ENCODE measurements around the gene CEP135.
A peak's percentile ranks its signal among the peaks of the same experiment; 100 is the strongest.

The CEP135 gene

GRCh38 chr4:56077676-56078075 lies 128.9 kb downstream of the CEP135 start:
- Histone ChIP-seq H2BK120ac (ENCODE audit: low read depth, low read length) (no peak overlapping the region), H3K27me3 (ENCODE audit: control insufficient read depth in 1 of 2, insufficient read depth in 1 of 2, low read length in 2 of 2) (no peaks in the 10 kb centered on the region), H2BK15ac (ENCODE audit: low read depth, poor library complexity, severe bottlenecking) (no peak overlapping the region), H2AFZ (ENCODE audit: low read depth, low read length) (no peak overlapping the region), H3K18ac (ENCODE audit: low read depth in 1 of 2, low read length in 2 of 2) (no peak overlapping the region), H3K9me3 (ENCODE audit: control insufficient read depth, low read length) (peaks cover 9% of the 10 kb centered on the region), H2BK12ac (ENCODE audit: low read length in 2 of 2) (no peak overlapping the region), H3K9ac (ENCODE audit: low read length) (no peak overlapping the region), H3K23ac (ENCODE audit: low read length in 2 of 2) (no peak overlapping the region), H3K79me1 (replicated peaks; ENCODE audit: low read length, poor library complexity, severe bottlenecking) (peaks cover 17% of the 10 kb centered on the region), H2AK5ac (ENCODE audit: low read length, severe bottlenecking) (no peak overlapping the region), H3K4me1 (ENCODE audit: control insufficient read depth, insufficient read depth, low read depth, low read length) (no peaks in the 10 kb centered on the region), H3K4me3 (ENCODE audit: insufficient read depth in 1 of 2, low read depth in 1 of 2, low read length in 2 of 2) (no peak overlapping the region), H3K27ac (ENCODE audit: low read length, poor library complexity, severe bottlenecking) (no peak overlapping the region), H3K14ac (ENCODE audit: low read length in 2 of 2) (no peak overlapping the region), H3K4me2 (ENCODE audit: low read length, poor library complexity, severe bottlenecking) (no peak overlapping the region), H3K4ac (ENCODE audit: low read depth in 1 of 2, low read length in 2 of 2) (no peak overlapping the region), H4K91ac (ENCODE audit: low read length) (no peak overlapping the region), H2BK5ac (ENCODE audit: low read depth, low read length, poor library complexity, severe bottlenecking) (no peak overlapping the region), H4K8ac (ENCODE audit: low read length) (no peak overlapping the region), H3K36me3 (ENCODE audit: control insufficient read depth in 1 of 2, insufficient read depth in 2 of 2, low read depth in 1 of 2, low read length in 2 of 2) (no peaks in the 10 kb centered on the region)
- 100% methylated on average over 1 of the region's 2 CpGs for whole genome bisulfite sequencing
- DNase-seq = peak; percentile 6

- WGBS = 54% methylated on average over 3 of the region's 4 CpGs
- H2BK5ac ChIP-seq (ENCODE audit: low read depth, low read length, poor library complexity, severe bottlenecking) = no peak overlapping the region
Measured at GRCh38 chr4:56078866-56079265, 130.1 kb downstream of the CEP135 start.

GRCh38 chr4:56080384-56080783 lies 131.6 kb downstream of the CEP135 start:
- Histone ChIP-seq H2BK120ac (ENCODE audit: low read depth, low read length) (no peak overlapping the region), H4K91ac (ENCODE audit: low read length) (no peak overlapping the region), H3K36me3 (ENCODE audit: control insufficient read depth in 1 of 2, insufficient read depth in 2 of 2, low read depth in 1 of 2, low read length in 2 of 2) (no peaks in the 10 kb centered on the region), H3K4me1 (ENCODE audit: control insufficient read depth, insufficient read depth, low read depth, low read length) (no peaks in the 10 kb centered on the region), H3K27ac (ENCODE audit: low read length, poor library complexity, severe bottlenecking) (no peak overlapping the region), H2BK12ac (ENCODE audit: low read length in 2 of 2) (no peak overlapping the region), H3K14ac (ENCODE audit: low read length in 2 of 2) (no peak overlapping the region), H3K9ac (ENCODE audit: low read length) (no peak overlapping the region), H3K4me2 (ENCODE audit: low read length, poor library complexity, severe bottlenecking) (no peak overlapping the region), H4K8ac (ENCODE audit: low read length) (no peak overlapping the region), H2BK5ac (ENCODE audit: low read depth, low read length, poor library complexity, severe bottlenecking) (no peak overlapping the region), H3K27me3 (ENCODE audit: control insufficient read depth in 1 of 2, insufficient read depth in 1 of 2, low read length in 2 of 2) (no peaks in the 10 kb centered on the region), H3K79me1 (replicated peaks; ENCODE audit: low read length, poor library complexity, severe bottlenecking) (peaks cover 19% of the 10 kb centered on the region), H3K4me3 (ENCODE audit: insufficient read depth in 1 of 2, low read depth in 1 of 2, low read length in 2 of 2) (no peak overlapping the region), H3K18ac (ENCODE audit: low read depth in 1 of 2, low read length in 2 of 2) (no peak overlapping the region), H2BK15ac (ENCODE audit: low read depth, poor library complexity, severe bottlenecking) (no peak overlapping the region), H2AK5ac (ENCODE audit: low read length, severe bottlenecking) (no peak overlapping the region), H3K4ac (ENCODE audit: low read depth in 1 of 2, low read length in 2 of 2) (no peak overlapping the region), H3K9me3 (ENCODE audit: control insufficient read depth, low read length) (peaks cover 9% of the 10 kb centered on the region), H3K23ac (ENCODE audit: low read length in 2 of 2) (no peak overlapping the region), H2AFZ (ENCODE audit: low read depth, low read length) (no peak overlapping the region)
- DNase-seq = peak; percentile 6
- 63% methylated on average over 4 of the region's 4 CpGs for WGBS

More at GRCh38 chr4:56078866-56079265, 130.1 kb downstream of the CEP135 start:
- Histone ChIP-seq H3K4ac (ENCODE audit: low read depth in 1 of 2, low read length in 2 of 2) (no peak overlapping the region), H3K4me1 (ENCODE audit: control insufficient read depth, insufficient read depth, low read depth, low read length) (no peaks in the 10 kb centered on the region), H3K36me3 (ENCODE audit: control insufficient read depth in 1 of 2, insufficient read depth in 2 of 2, low read depth in 1 of 2, low read length in 2 of 2) (no peaks in the 10 kb centered on the region), H2BK120ac (ENCODE audit: low read depth, low read length) (no peak overlapping the region), H4K91ac (ENCODE audit: low read length) (no peak overlapping the region), H3K79me1 (replicated peaks; ENCODE audit: low read length, poor library complexity, severe bottlenecking) (peaks cover 17% of the 10 kb centered on the region), H3K4me2 (ENCODE audit: low read length, poor library complexity, severe bottlenecking) (no peak overlapping the region), H4K8ac (ENCODE audit: low read length) (no peak overlapping the region), H3K9ac (ENCODE audit: low read length) (no peak overlapping the region), H3K23ac (ENCODE audit: low read length in 2 of 2) (peak overlapping the region in 1 of 2 experiments; percentile 14), H2AK5ac (ENCODE audit: low read length, severe bottlenecking) (no peak overlapping the region), H3K9me3 (ENCODE audit: control insufficient read depth, low read length) (peaks cover 9% of the 10 kb centered on the region), H3K18ac (ENCODE audit: low read depth in 1 of 2, low read length in 2 of 2) (no peak overlapping the region), H2AFZ (ENCODE audit: low read depth, low read length) (no peak overlapping the region), H3K4me3 (ENCODE audit: insufficient read depth in 1 of 2, low read depth in 1 of 2, low read length in 2 of 2) (no peak overlapping the region), H3K27ac (ENCODE audit: low read length, poor library complexity, severe bottlenecking) (no peak overlapping the region), H3K14ac (ENCODE audit: low read length in 2 of 2) (no peak overlapping the region), H2BK12ac (ENCODE audit: low read length in 2 of 2) (no peak overlapping the region), H2BK15ac (ENCODE audit: low read depth, poor library complexity, severe bottlenecking) (no peak overlapping the region), H3K27me3 (ENCODE audit: control insufficient read depth in 1 of 2, insufficient read depth in 1 of 2, low read length in 2 of 2) (no peaks in the 10 kb centered on the region)
- DNase-seq = no peak

- H3K79me1 ChIP-seq (replicated peaks; ENCODE audit: low read length, poor library complexity, severe bottlenecking) = peaks cover 18% of the 10 kb centered on the region
- H3K14ac ChIP-seq (ENCODE audit: low read length in 2 of 2) = no peak overlapping the region
- H3K9me3 ChIP-seq (ENCODE audit: control insufficient read depth, low read length) = peaks cover 9% of the 10 kb centered on the region
- DNase-seq = no peak
- H2BK15ac ChIP-seq (ENCODE audit: low read depth, poor library complexity, severe bottlenecking) = no peak overlapping the region
- H3K4ac ChIP-seq (ENCODE audit: low read depth in 1 of 2, low read length in 2 of 2) = no peak overlapping the region
- no peak overlapping the region for H3K4me2 ChIP-seq (ENCODE audit: low read length, poor library complexity, severe bottlenecking)
- H4K91ac ChIP-seq (ENCODE audit: low read length) = no peak overlapping the region
- no peak overlapping the region for H3K18ac ChIP-seq (ENCODE audit: low read depth in 1 of 2, low read length in 2 of 2)
- H4K8ac ChIP-seq (ENCODE audit: low read length) = no peak overlapping the region
- no peak overlapping the region for H2BK5ac ChIP-seq (ENCODE audit: low read depth, low read length, poor library complexity, severe bottlenecking)
- H3K4me1 ChIP-seq (ENCODE audit: control insufficient read depth, insufficient read depth, low read depth, low read length) = peaks cover 3% of the 10 kb centered on the region
- no peak overlapping the region for H3K27ac ChIP-seq (ENCODE audit: low read length, poor library complexity, severe bottlenecking)
- no peaks in the 10 kb centered on the region for H3K36me3 ChIP-seq (ENCODE audit: control insufficient read depth in 1 of 2, insufficient read depth in 2 of 2, low read depth in 1 of 2, low read length in 2 of 2)
- H2BK12ac ChIP-seq (ENCODE audit: low read length in 2 of 2) = no peak overlapping the region
- H2AFZ ChIP-seq (ENCODE audit: low read depth, low read length) = no peak overlapping the region
- no peak overlapping the region for H3K9ac ChIP-seq (ENCODE audit: low read length)
- no peaks in the 10 kb centered on the region for H3K27me3 ChIP-seq (ENCODE audit: control insufficient read depth in 1 of 2, insufficient read depth in 1 of 2, low read length in 2 of 2)
- no peak overlapping the region for H3K23ac ChIP-seq (ENCODE audit: low read length in 2 of 2)
- no peak overlapping the region for H2AK5ac ChIP-seq (ENCODE audit: low read length, severe bottlenecking)
- H2BK120ac ChIP-seq (ENCODE audit: low read depth, low read length) = no peak overlapping the region
- no peak overlapping the region for H3K4me3 ChIP-seq (ENCODE audit: insufficient read depth in 1 of 2, low read depth in 1 of 2, low read length in 2 of 2)
Measured at GRCh38 chr4:56082829-56083228, 134.1 kb downstream of the CEP135 start.

Data from mesenchymal stem cell (in vitro differentiated cells and primary cell).